ENCODE data around the gene CUTA.

- TF ChIP-seq LEF1 (IDR thresholded peaks at IDR 0.05; ENCODE audit: borderline replicate concordance), result no peak
- no peak for TF ChIP-seq SUZ12 (IDR thresholded peaks at IDR 0.05)
- no peak for TF ChIP-seq ARNT (IDR thresholded peaks at IDR 0.05)
- TF ChIP-seq FOXA1 (IDR thresholded peaks at IDR 0.05), result no peak
- TF ChIP-seq FOXK2 (IDR thresholded peaks at IDR 0.05), result no peak
- no peak for TF ChIP-seq ELF4 (IDR thresholded peaks at IDR 0.05)
- TF ChIP-seq SP1 (IDR thresholded peaks at IDR 0.05), result no peak
- TF ChIP-seq TARDBP (IDR thresholded peaks at IDR 0.05), result no peak
- no peak for TF ChIP-seq NFRKB (IDR thresholded peaks at IDR 0.05)
- no peak for TF ChIP-seq HDGF (IDR thresholded peaks at IDR 0.05; ENCODE audit: borderline replicate concordance)
- no peak for TF ChIP-seq PKNOX1 (IDR thresholded peaks at IDR 0.05)
- no peak for TF ChIP-seq FOXM1 (IDR thresholded peaks at IDR 0.05; ENCODE audit: borderline replicate concordance)
Observed at GRCh38 chr6:33392979-33393378, 24.9 kb downstream of the CUTA start.

All from HEK293T (cell line).